GM18873 (cell line): ENCODE data around the gene ACSS2.
"Not testable (repeated sequence)": the region's sequence is repeated elsewhere in the genome, so short reads cannot be mapped to it uniquely, and the experiment has no call there.

ENCODE experiments used
- ATAC-seq: cut with Tn5 transposase; IDR thresholded peaks from one replicate; pipeline ENCODE4 v1.9.1; 2021; ENCODE audit warnings: mild to moderate bottlenecking, moderate library complexity, moderate number of reproducible peaks; ENCODE audit not compliant: unreplicated experiment, low FRiP score

The ACSS2 gene

GRCh38 chr20:34873583-34874093, 2.8 kb upstream of the ACSS2 start:
- ATAC-seq: no peak

- ATAC-seq: no peak
These were observed 2.2 kb upstream of the ACSS2 start for GRCh38 chr20:34874094-34874654.

GRCh38 chr20:34875642-34876405, 588 bp upstream of the ACSS2 start:
- peak; percentile 25 for ATAC-seq

GRCh38 chr20:34880215-34880850, 3.9 kb downstream of the ACSS2 start:
- no peak for ATAC-seq

GRCh38 chr20:34880971-34881370, 4.6 kb downstream of the ACSS2 start:
- not testable (repeated sequence) for ATAC-seq

GRCh38 chr20:34881689-34882088, 5.3 kb downstream of the ACSS2 start:
- ATAC-seq: no peak

- no peak for ATAC-seq
These were observed 6.8 kb downstream of the ACSS2 start for GRCh38 chr20:34883087-34883688.

- ATAC-seq: no peak
These were observed 7.4 kb downstream of the ACSS2 start for GRCh38 chr20:34883809-34884208.

GRCh38 chr20:34884260-34884659, 7.8 kb downstream of the ACSS2 start:
- ATAC-seq: no peak

- no peak for ATAC-seq
These were observed 9.7 kb downstream of the ACSS2 start for GRCh38 chr20:34886122-34886521.

- no peak for ATAC-seq
These were observed 10.6 kb downstream of the ACSS2 start for GRCh38 chr20:34887023-34887422.

GRCh38 chr20:34888468-34888867, 12.1 kb downstream of the ACSS2 start:
- ATAC-seq: no peak

- ATAC-seq: no peak
These were observed 15.0 kb downstream of the ACSS2 start for GRCh38 chr20:34891166-34892062.

- no peak for ATAC-seq
These were observed 16.3 kb downstream of the ACSS2 start for GRCh38 chr20:34892671-34893070.

GRCh38 chr20:34894723-34895122, 18.3 kb downstream of the ACSS2 start:
- no peak for ATAC-seq

GRCh38 chr20:34895465-34895864, 19.1 kb downstream of the ACSS2 start:
- ATAC-seq: no peak

GRCh38 chr20:34896086-34896621, 19.7 kb downstream of the ACSS2 start:
- no peak for ATAC-seq

GRCh38 chr20:34898129-34898528, 21.7 kb downstream of the ACSS2 start:
- ATAC-seq: not testable (repeated sequence)

GRCh38 chr20:34898731-34899130, 22.3 kb downstream of the ACSS2 start:
- ATAC-seq: not testable (repeated sequence)

GRCh38 chr20:34904202-34904621, 27.8 kb downstream of the ACSS2 start:
- ATAC-seq: no peak
